Posterior cingulate gyrus (tissue), 11 donors: ENCODE results near the gene ONECUT3.
A peak's percentile ranks its signal among the peaks of the same experiment; 100 is the strongest.
"Not testable (repeated sequence)": the region's sequence is repeated elsewhere in the genome, so short reads cannot be mapped to it uniquely, and the experiment has no call there.

Source experiments
- DNase-seq, 10 donors: peaks; one replicate each; pipeline versions ENCODE4 v3.0.0 to v3.0.0-alpha.2; 2020 to 2021; ENCODE audit warnings: mixed read lengths in 3 of 10
- intact Hi-C: fragments of 100-400 bp; cut with DNase I; formaldehyde crosslinking; loops from one replicate; pipeline ENCODE4 v1.15.1; 2023

The ONECUT3 gene

GRCh38 chr19:1752757-1753728, at the start of gene ONECUT3:
Gene ONECUT3, plus strand, starts transcription at chr19:1753506. Its CDS starts 157 bp downstream, at chr19:1753663.
- no peak for DNase-seq
- intact Hi-C loops = no loop called here

DNA sequence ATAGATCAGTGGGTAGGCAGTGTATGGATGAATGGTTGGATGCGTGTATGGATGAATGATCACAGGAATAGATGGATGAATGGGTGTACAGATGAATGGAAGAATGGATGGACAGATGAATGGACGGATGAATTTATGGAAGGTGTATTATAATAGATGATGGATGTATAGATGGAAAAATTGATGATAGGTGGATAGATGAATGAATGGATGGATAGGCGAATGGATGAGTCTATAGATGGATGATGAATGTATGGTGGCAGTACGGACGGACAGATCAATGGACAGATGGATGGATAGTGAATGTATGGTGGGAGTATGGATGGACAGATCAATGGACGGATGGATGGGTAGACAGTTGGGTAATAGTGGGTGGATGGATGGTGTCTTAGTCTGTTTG, 49.0 kb upstream of the ONECUT3 start:
- intact Hi-C loops = no loop called here
- DNase-seq = no peak

- intact Hi-C loops = no loop called here
- no peak for DNase-seq
Measured at GRCh38 chr19:1705367-1705766, 47.9 kb upstream of the ONECUT3 start.

GRCh38 chr19:1706646-1707045, 46.7 kb upstream of the ONECUT3 start:
- intact Hi-C loops, DNase-seq: not testable (repeated sequence)

DNA sequence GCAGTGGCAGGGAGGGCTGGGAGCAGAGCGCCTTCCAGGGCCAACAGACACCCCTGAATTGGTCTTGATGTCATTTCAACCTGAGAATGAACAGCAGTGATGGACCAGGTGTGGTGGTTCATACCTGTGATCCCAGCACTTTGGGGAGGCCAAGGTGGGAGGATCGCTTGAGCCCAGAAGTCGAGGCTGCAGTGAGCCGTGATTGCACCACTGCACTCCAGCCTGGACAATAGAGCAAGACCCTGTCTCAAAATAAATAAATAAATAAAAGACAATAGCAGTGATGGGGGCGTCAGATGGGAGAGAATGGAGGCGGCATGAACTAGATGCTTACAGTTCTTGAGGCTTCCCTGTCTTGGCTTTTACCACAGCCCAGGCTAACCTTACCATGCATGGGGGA, 46.1 kb upstream of the ONECUT3 start:
- DNase-seq = no peak
- intact Hi-C loops = no loop called here

- no peak for DNase-seq
- intact Hi-C loops = no loop called here
Measured at GRCh38 chr19:1713170-1713569, 40.1 kb upstream of the ONECUT3 start.

- intact Hi-C loops = no loop called here
- DNase-seq = no peak
Measured at GRCh38 chr19:1715540-1715939, 37.8 kb upstream of the ONECUT3 start.

- DNase-seq = no peak
- intact Hi-C loops = no loop called here
Measured at GRCh38 chr19:1717200-1717969, 35.9 kb upstream of the ONECUT3 start.

DNA sequence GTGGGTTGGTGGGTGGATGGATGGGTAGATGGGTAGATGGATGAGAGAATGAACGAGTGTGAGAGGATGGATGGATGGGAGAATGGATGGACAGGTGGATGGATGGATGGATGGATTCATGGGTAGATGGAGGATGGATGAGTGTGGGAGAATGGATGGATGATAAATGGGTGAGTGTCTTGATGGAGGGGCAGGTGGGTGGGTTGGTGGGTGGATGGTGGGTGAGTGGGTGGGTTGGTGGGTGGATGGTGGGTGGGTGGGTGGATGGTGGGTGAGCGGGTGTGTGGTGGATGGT, 35.4 kb upstream of the ONECUT3 start:
- intact Hi-C loops = no loop called here
- no peak for DNase-seq

- no peak for DNase-seq
Measured at GRCh38 chr19:1718420-1719291, 34.6 kb upstream of the ONECUT3 start.

DNA sequence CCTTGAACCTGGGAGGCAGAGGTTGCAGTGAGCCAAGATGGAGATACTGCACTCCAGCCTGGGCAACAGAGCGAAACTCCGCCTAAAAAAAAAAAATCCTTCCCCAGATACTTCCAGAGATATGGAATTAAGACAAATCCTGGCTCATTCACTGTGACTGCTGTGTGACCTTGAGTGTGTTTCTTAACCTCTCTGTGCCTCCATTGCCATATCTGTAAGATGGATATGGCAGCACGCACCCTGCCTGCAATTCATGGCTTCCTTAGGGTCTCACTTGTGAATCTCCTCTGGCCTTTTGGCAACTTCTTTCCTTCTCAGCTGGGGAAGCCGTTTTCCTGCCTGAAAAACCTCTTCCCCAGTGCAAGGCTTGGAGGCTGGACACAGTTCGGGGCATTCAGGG, 33.8 kb upstream of the ONECUT3 start:
- DNase-seq = no peak
- intact Hi-C loops = no loop called here

More at GRCh38 chr19:1718420-1719291, 34.6 kb upstream of the ONECUT3 start:
- intact Hi-C loops = no loop called here

DNA sequence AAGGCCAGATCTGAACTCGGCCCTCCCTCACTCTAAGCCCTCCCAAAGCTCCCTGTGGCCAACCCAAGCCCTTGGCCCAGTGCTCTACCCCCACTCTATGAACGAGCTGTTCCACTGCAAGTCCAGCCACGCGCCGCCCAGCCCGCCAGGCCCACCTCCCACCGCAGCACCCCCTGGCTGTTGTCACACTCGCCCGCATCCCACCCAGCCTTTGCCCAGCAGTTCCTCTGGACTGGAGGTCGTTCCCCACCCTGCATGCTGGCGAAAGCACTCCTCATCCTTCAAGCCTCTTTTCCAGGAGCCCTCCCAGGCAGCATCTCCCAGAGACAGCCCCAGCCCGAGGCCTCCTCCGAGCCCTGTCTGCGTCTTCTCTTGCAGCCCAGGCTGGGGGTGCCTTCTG, 33.1 kb upstream of the ONECUT3 start:
- intact Hi-C loops = no loop called here
- DNase-seq = no peak

GRCh38 chr19:1725100-1726064, 27.9 kb upstream of the ONECUT3 start:
- intact Hi-C loops = no loop called here
- DNase-seq = peak; percentile 27 to 95 (median 70)

DNA sequence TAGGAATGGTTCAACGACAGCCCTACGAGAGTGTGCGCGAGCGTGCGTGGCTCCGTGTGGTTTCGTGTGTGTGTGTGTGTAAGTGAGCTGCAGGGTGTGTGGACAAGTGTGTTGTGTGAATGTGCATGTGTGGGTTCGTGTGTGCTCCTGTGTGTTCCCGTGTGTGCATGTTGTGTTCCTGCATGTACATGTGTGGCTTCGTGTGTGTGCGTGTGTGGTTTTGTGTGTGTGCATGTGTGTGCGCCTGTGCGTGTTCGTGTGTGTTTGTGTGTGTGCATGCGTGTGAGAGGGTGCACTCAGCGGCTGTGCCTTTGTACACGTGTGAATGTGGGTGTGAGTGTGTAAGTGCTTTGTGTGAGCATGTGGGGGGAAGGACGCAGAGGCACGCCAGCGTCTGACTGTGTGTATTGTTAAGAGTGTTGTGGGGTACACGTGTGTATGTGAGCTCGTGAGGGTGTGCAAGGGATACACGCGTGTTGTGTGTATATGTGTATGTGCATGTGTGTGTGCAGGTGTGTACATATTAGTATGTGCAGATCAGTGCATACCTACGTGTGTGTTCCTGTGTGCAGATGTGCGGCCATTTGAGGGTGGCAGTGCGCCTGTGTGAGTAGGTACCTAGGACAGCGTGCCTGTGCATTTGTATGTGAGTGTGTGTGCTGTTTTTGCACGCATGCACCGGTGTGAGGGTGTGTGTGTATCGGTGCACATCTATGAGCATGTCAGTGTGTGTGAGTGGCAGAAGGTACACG, 24.3 kb upstream of the ONECUT3 start:
- DNase-seq = no peak
- intact Hi-C loops = no loop called here

DNA sequence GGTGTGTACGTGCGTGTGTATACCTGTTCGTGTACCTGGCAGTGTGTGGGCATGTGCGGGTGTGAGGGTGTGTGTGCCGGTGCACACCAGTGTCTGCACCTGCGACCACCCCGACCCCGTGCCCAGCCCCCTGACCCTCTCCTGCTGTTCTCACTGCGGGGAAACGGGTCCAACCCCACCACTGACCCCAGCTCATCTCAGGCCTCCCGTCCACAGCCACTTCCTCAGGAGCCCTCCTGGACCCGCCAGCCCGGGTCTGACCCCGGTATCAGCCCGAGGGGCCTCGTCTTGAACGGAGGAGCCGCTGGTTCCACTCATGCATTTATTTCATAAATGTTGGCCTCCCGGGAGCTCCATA, 23.8 kb upstream of the ONECUT3 start:
- no peak for DNase-seq
- intact Hi-C loops = no loop called here

DNA sequence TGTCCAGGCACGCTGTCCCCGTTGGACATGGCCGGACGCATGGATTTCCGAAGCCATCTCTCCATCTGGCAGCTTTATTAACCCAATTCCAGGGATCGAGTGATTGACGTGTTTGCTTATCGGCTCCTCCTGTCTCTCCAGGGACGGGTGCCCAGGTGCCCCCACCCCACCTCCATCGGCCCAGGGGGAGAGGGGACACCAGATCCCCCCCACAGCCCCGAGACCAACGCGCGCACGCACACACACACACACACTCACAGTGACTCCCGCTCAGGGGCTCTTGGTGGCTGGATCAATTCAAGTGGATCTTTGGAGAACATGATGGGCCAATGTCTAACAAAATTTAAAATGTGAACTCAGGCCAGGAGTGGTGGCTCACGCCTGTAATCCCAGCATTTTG, 23.1 kb upstream of the ONECUT3 start:
- no peak for DNase-seq
- intact Hi-C loops = no loop called here

- DNase-seq = no peak
- intact Hi-C loops = no loop called here
Measured at GRCh38 chr19:1734321-1734966, 18.9 kb upstream of the ONECUT3 start.

- DNase-seq = no peak
- intact Hi-C loops = no loop called here
Measured at GRCh38 chr19:1736280-1736679, 17.0 kb upstream of the ONECUT3 start.

DNA sequence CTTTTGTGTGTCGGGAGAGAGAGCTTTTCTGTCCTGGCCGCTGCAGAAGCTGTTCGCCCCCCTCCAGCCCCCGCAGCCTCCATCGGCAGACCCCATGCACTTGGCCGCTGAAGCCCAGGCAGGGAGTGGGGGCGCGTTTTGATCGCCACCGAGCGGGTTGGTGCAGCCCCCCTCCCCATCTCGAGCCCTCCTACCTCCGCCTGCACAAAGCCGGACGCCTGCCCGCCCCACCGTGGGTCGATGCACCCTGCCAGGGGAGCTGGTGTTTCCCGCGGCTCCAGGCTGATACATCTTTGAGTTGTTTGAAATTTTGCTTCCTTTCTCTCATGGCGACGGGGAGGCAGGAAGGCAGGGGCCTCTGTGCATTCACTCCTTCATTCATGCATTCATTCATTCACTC, 16.4 kb upstream of the ONECUT3 start:
- intact Hi-C loops = no loop called here
- DNase-seq = no peak
